Measurements from ENCODE around the gene C2orf78. TPM values are rescaled to one million over a fixed set of nuclear protein-coding genes. Genes with fewer than 3 reads are reported as not detected.

Gene C2orf78
- polyA plus RNA-seq, 1 of the 3 experiments (the other 2 are of a cell fraction) = 0.02 TPM

DNA sequence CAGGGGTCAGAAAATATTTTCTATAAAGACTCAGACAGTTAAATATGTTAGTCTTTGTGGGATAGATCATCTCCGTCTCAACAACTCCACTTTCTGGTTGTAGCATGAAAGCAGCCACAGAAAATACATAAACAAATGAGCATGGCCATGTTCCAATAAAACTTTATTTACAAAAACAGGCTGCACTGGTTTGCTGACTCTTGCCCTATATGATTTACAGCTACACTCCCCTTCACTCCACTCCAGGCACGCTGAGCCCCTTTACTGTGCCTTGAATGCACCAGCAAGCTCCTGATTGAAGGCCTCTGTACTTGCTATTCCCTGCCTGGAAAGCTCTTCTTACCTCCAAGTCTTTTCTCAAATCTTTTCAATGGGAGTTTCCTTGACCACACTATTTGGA is 39.0 kb downstream of the C2orf78 start:
- CTCF ChIA-PET = interaction anchor here (0.9 to 9.4 kb wide), 10 partner anchors 11 to 517 kb away, joined by 3 to 155 read pairs (median 4); partner anchors contain the start of genes BOLA3 and MTHFD2
- POLR2A ChIA-PET = no interaction called here
- TF ChIP-seq FOXM1 (IDR thresholded peaks at IDR 0.05; ENCODE audit: low read depth) (no peak), RAD21 (IDR thresholded peaks at IDR 0.05; ENCODE audit: low read length) (no peak), RXRA (IDR thresholded peaks at IDR 0.05; ENCODE audit: borderline replicate concordance, low read depth) (no peak), IRF3 (IDR thresholded peaks at IDR 0.05; ENCODE audit: low read depth, low read length) (no peak)

GRCh38 chr2:73823416-73823815 is 39.4 kb downstream of the C2orf78 start:
- WGBS (ENCODE audit: low lambda C conversion rate) = under 1% methylated on average over 2 of the region's 2 CpGs
- Histone ChIP-seq H3K9me3 (no peaks in the 10 kb centered on the region), H3K4me2 (no peak overlapping the region), H3K4me3 (ENCODE audit: low read depth in 2 of 2, low read length in 1 of 2) (no peak overlapping the region), H3K9me2 (no peaks in the 10 kb centered on the region), H3K4me1 (ENCODE audit: control insufficient read depth in 1 of 2, insufficient read depth in 2 of 2, low read depth in 1 of 2, low read length in 1 of 2) (no peaks in the 10 kb centered on the region), H3K9ac (no peak overlapping the region), H2AFZ (ENCODE audit: low read depth) (no peak overlapping the region), H4K20me1 (ENCODE audit: insufficient read depth) (no peaks in the 10 kb centered on the region), H3F3A (replicated peaks; ENCODE audit: insufficient read depth) (peaks cover 4% of the 10 kb centered on the region), H3K79me2 (ENCODE audit: insufficient read depth) (no peaks in the 10 kb centered on the region), H3K36me3 (replicated peaks in 1 of 2; ENCODE audit: control insufficient read depth in 1 of 2, insufficient read depth in 2 of 2, low read length in 1 of 2) (no peaks in the 10 kb centered on the region), H3K27me3 (ENCODE audit: insufficient read depth) (0 out of 2 replicates have a peak, but pooled peaks cover 9% of the 10 kb centered on the region), H3K27ac (ENCODE audit: low read depth in 2 of 2, low read length in 1 of 2) (no peak overlapping the region)
- CTCF ChIA-PET = interaction anchor here (0.8 to 9.4 kb wide), 48 partner anchors 8 to 753 kb away, joined by 3 to 155 read pairs (median 4); partner anchors contain the start of genes BOLA3, MOB1A and MTHFD2
- no peak for DNase-seq
- POLR2A ChIA-PET = interaction anchor here (0.7 to 1.9 kb wide), 2 partner anchors 297 to 328 kb away, joined by 3 to 6 read pairs; no protein-coding TSS in a partner anchor
- TF ChIP-seq TCF12 (IDR thresholded peaks at IDR 0.05) = no peak
- no peak for TF ChIP-seq YY1 (IDR thresholded peaks at IDR 0.05; ENCODE audit: low read depth)
- TF ChIP-seq CTCF (IDR thresholded peaks at IDR 0.05) = no peak
- no peak for TF ChIP-seq REST (IDR thresholded peaks at IDR 0.05; ENCODE audit: low read depth, low read length)
- no peak for TF ChIP-seq GATA2 (CRISPR knock-in tag; IDR thresholded peaks at IDR 0.05)

More for the DNA sequence above, 39.0 kb downstream of the C2orf78 start:
- H3K36me3 ChIP-seq (replicated peaks in 1 of 2; ENCODE audit: control insufficient read depth in 1 of 2, insufficient read depth in 2 of 2, low read length in 1 of 2) = no peaks in the 10 kb centered on the region
- no peaks in the 10 kb centered on the region for H3K9me2 ChIP-seq
- peaks cover 4% of the 10 kb centered on the region for H3F3A ChIP-seq (replicated peaks; ENCODE audit: insufficient read depth)
- no peak for DNase-seq
- H3K27me3 ChIP-seq (ENCODE audit: insufficient read depth) = 0 out of 2 replicates have a peak, but pooled peaks cover 9% of the 10 kb centered on the region
- H3K4me2 ChIP-seq = no peak overlapping the region
- H3K4me1 ChIP-seq (ENCODE audit: control insufficient read depth in 1 of 2, insufficient read depth in 2 of 2, low read depth in 1 of 2, low read length in 1 of 2) = no peaks in the 10 kb centered on the region
- 40% methylated on average over 2 of the region's 2 CpGs for WGBS (ENCODE audit: low lambda C conversion rate)
- no peaks in the 10 kb centered on the region for H3K9me3 ChIP-seq
- no peak overlapping the region for H3K9ac ChIP-seq
- H3K4me3 ChIP-seq (ENCODE audit: low read depth in 2 of 2, low read length in 1 of 2) = no peak overlapping the region
- H2AFZ ChIP-seq (ENCODE audit: low read depth) = no peak overlapping the region
- no peaks in the 10 kb centered on the region for H4K20me1 ChIP-seq (ENCODE audit: insufficient read depth)
- H3K79me2 ChIP-seq (ENCODE audit: insufficient read depth) = no peaks in the 10 kb centered on the region
- H3K27ac ChIP-seq (ENCODE audit: low read depth in 2 of 2, low read length in 1 of 2) = no peak overlapping the region
